ENCODE measurements around the gene FBXO3.
"Not testable (repeated sequence)": the region's sequence is repeated elsewhere in the genome, so short reads cannot be mapped to it uniquely, and the experiment has no call there.

Gene FBXO3

GRCh38 chr11:33718440-33718839, 55.9 kb downstream of the FBXO3 start:
- DNase-seq (ENCODE audit: low spot score), result no peak
- H3K27ac ChIP-seq, result no peak overlapping the region
- no peak for TF ChIP-seq CTCF (IDR thresholded peaks at IDR 0.05)
- H3K4me3 ChIP-seq, result no peak overlapping the region

GRCh38 chr11:33716243-33716642, 58.1 kb downstream of the FBXO3 start:
- Histone ChIP-seq H3K27ac (no peak overlapping the region), H3K4me3 (no peak overlapping the region)
- TF ChIP-seq CTCF (IDR thresholded peaks at IDR 0.05), result no peak
- no peak for DNase-seq (ENCODE audit: low spot score)

- Histone ChIP-seq H3K27ac (no peak overlapping the region), H3K4me3 (no peak overlapping the region)
- TF ChIP-seq CTCF (IDR thresholded peaks at IDR 0.05), result no peak
- no peak for DNase-seq (ENCODE audit: low spot score)
Measured at GRCh38 chr11:33713856-33714398, 60.4 kb downstream of the FBXO3 start.

GRCh38 chr11:33713151-33713855, 61.0 kb downstream of the FBXO3 start:
- no peak for DNase-seq (ENCODE audit: low spot score)
- H3K4me3 ChIP-seq, result no peak overlapping the region
- H3K27ac ChIP-seq, result no peak overlapping the region
- TF ChIP-seq CTCF (IDR thresholded peaks at IDR 0.05), result no peak

- no peak for DNase-seq (ENCODE audit: low spot score)
- TF ChIP-seq CTCF (IDR thresholded peaks at IDR 0.05), result no peak
- no peak overlapping the region for H3K27ac ChIP-seq
- no peak overlapping the region for H3K4me3 ChIP-seq
Measured at GRCh38 chr11:33712436-33712835, 61.9 kb downstream of the FBXO3 start.

GRCh38 chr11:33709466-33709865, 64.9 kb downstream of the FBXO3 start:
- H3K4me3 ChIP-seq, result no peak overlapping the region
- peak overlapping the region in 1 of 2 donors; percentile 9 for H3K27ac ChIP-seq
- TF ChIP-seq CTCF (IDR thresholded peaks at IDR 0.05), result no peak
- no peak for DNase-seq (ENCODE audit: low spot score)

- no peak for DNase-seq (ENCODE audit: low spot score)
- H3K27ac ChIP-seq, result peak overlapping the region in 1 of 2 donors; percentile 9
- no peak for TF ChIP-seq CTCF (IDR thresholded peaks at IDR 0.05)
Measured at GRCh38 chr11:33708985-33709384, 65.3 kb downstream of the FBXO3 start.

GRCh38 chr11:33707831-33708230, 66.5 kb downstream of the FBXO3 start:
- not testable (repeated sequence) for H3K4me3 ChIP-seq; DNase-seq (ENCODE audit: low spot score)
- peak overlapping the region in 1 of 2 donors; percentile 63 for H3K27ac ChIP-seq

More at GRCh38 chr11:33708985-33709384, 65.3 kb downstream of the FBXO3 start:
- H3K4me3 ChIP-seq, result no peak overlapping the region
